HG02981 (cell line): ENCODE measurements around the gene LHB.
"Not testable (repeated sequence)": the region's sequence is repeated elsewhere in the genome, so short reads cannot be mapped to it uniquely, and the experiment has no call there.

Experiments used
- ATAC-seq: cut with Tn5 transposase; IDR thresholded peaks from one replicate; pipeline ENCODE4 v1.9.1; 2021; ENCODE audit warnings: mild to moderate bottlenecking, moderate library complexity; ENCODE audit not compliant: unreplicated experiment

LHB gene

DNA sequence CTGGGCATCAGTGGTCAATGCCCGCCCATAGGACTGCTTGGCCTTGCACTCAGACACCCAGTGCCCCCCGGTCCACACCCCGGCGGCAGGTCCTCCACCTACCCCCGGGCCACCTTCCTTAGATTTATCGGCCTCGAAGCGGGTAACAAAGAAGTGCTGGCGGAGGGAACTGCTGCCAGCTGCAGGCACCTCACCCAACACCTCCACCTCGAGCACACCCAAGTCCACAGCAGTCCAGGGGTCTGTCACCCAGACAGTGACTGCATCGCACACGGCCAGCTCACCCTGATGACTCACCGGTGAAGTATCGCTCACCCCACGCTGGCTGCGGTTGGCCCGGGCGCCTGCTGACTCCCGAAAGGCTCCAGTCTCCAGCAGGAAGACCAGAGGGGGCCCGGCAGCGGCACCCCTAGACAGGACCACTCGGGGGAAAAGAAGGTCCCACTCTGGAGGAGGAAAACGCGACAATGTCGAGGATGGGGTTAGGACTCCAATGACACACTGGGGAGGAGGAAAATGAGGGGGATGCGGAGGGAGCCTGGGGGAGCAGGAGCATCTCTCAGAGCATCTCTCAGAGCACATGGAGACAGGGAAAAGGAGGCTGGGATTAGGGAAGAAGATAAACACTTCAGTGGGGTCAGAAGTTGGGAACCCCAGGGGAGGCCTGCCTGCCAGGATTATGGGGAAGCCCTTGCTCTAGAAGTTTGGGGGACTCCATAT is 21.8 kb upstream of the LHB start:
- ATAC-seq, result not testable (repeated sequence)

DNA sequence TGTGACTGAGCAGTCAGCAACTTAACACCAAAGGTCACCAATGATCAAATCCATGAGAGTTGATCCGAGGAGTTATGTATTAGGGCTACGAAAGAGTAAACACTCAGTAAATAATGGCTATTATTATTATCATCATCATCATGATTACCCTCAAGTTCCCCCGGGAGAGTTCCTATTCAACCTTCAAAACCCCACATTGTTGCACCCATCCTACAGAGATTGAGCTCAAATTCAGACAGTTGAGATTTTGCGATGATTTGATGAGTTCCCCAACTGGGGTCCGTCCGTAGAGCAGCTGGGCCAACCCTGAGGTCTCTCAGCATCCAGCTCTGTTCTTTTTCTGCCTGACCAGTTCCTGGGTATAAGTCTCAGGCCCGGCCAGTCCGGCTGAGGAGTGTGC is 21.2 kb upstream of the LHB start:
- not testable (repeated sequence) for ATAC-seq

DNA sequence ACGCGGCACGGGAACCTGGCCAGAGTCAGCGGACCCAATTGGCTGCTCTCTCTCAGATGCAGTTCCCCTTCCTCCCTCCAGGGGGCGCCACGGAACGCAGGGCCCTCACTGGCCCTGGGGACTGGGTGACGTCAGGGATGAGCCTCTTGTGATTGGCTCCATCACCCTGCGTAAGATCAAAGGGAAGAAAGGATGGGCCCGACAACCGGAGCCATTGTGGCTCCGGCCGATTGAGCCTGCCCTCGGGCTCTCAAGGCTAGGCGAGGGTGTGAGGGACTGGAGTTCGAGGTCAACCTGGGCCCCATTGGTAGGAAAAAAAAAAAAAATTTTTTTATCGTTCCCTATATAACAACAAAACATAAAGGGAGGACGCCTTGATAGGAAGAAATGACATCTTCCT is 19.9 kb upstream of the LHB start, which contains the start of gene CGB1:
Gene CGB1, minus strand, starts transcription at position 81 of the 400 bp plus-strand sequence. CDS start 184 bp downstream, outside the sequence.
- ATAC-seq, result not testable (repeated sequence)

DNA sequence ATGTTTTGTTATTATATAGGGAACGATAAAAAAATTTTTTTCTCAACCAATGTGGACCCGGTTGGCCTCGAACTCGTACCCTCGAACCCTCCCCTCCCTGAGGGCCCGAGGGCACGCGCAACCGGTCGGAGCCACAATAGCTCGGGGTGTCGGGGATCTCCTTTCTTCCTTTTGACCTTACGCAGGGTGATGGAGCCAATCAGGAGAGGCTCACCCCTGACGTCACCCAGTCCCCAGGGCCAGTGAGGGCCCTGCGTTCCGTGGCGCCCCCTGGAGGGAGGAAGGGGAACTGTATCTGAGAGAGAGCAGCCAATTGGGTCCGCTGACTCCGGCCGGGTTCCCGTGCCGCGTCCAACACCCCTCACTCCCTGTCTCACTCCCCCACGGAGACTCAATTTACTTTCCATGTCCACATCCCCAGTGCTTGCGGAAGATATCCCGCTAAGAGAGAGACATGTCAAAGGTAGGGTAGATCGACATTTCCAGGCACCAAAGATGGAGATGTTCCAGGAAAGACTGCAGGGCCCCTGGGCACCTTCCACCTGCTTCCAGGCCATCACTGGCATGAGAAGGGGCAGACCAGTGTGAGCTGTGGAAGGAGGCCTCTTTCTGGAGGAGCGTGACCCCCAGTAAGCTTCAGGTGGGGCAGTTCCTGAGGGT is 14.9 kb upstream of the LHB start, which contains the start of gene CGB2:
Gene CGB2, plus strand, starts transcription at position 249 of the 660 bp plus-strand sequence. Its CDS starts 206 bp downstream, at position 455.
- not testable (repeated sequence) for ATAC-seq

DNA sequence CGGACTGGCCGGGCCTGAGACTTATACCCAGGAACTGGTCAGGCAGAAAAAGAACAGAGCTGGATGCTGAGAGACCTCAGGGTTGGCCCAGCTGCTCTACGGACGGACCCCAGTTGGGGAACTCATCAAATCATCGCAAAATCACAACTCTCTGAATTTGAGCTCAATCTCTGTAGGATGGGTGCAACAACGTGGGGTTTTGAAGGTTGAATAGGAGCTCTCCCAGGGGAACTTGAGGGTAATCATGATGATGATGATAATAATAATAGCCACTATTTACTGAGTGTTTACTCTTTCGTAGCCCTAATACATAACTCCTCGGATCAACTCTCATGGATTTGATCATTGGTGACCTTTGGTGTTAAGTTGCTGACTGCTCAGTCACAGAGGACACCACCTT is 13.4 kb upstream of the LHB start:
- not testable (repeated sequence) for ATAC-seq

DNA sequence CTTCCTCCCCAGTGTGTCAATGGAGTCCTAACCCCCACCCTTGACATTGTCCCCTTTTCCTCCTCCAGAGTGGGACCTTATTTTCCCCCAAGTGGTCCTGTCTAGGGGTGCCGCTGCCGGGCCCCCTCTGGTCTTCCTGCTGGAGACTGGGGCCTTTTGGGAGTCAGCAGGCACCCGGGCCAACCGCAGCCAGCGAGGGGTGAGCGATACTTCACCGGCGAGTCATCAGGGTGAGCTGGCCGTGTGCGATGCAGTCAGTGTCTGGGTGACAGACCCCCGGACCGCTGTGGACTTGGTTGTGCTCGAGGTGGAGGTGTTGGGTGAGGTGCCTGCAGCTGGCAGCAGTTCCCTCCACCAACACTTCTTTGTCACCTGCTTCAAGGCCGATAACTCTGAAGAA is 12.9 kb upstream of the LHB start:
- not testable (repeated sequence) for ATAC-seq

DNA sequence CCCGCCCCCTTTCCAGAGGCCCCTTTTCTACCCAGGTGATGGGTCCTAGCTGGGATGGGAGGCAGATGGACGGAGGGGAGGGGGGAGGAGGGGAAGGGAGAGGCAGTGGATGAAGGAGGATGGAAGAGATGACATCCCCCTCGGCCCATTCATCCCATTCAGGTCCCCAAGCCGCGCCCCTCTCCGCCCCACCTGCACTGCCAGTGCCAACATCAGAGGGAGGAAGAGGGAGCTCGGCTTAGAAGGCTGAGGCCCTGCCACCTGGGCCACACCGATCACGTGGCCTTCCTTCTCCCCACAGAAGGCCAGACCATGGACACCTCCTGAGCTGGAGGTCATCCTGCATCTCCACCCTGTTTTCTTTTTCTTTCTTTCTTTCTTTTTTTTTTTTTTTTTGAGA is 11.8 kb upstream of the LHB start:
- ATAC-seq, result not testable (repeated sequence)

DNA sequence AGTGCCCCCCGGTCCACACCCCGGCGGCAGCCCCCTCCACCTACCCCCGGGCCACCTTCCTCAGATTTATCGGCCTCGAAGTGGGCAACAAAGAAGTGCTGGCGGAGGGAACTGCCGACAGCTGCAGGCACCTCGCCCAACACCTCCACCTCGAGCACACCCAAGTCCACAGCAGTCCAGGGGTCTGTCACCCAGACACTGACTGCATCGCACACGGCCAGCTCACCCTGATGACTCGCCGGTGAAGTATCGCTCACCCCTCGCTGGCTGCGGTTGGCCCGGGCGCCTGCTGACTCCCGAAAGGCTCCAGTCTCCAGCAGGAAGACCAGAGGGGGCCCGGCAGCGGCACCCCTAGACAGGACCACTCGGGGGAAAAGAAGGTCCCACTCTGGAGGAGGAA is 8.7 kb upstream of the LHB start:
- ATAC-seq, result not testable (repeated sequence)

DNA sequence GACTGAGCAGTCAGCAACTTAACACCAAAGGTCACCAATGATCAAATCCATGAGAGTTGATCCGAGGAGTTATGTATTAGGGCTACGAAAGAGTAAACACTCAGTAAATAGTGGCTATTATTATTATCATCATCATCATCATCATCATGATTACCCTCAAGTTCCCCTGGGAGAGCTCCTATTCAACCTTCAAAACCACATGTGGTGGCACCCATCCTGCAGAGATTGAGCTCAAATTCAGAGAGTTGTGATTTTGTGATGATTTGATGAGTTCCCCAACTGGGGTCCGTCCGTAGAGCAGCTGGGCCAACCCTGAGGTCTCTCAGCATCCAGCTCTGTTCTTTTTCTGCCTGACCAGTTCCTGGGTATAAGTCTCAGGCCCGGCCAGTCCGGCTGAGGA is 8.2 kb upstream of the LHB start:
- not testable (repeated sequence) for ATAC-seq

DNA sequence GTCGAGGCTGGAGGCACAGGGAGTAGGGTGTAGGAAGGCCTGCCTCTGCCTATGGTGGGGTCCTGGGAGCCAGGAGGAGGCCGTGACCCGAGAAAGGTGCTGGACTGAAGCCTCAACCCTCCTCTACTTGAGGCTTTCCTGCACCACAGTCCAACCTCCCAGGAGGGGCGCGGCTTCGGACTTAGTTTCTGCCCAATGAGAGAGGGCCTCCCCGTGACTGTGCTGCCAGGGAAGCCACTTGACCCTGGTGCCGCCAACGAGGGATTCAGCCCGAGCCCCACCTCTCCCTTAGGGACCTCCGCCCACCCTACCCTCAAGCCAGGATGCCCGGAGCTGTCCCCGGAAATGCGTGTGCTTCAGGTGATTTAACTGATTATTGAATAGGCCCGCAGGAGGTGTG is 7.3 kb upstream of the LHB start, which contains the start of gene CGB3:
Gene CGB3, minus strand, starts transcription at position 101 of the 400 bp plus-strand sequence. CDS start 362 bp downstream, outside the sequence.
- not testable (repeated sequence) for ATAC-seq

DNA sequence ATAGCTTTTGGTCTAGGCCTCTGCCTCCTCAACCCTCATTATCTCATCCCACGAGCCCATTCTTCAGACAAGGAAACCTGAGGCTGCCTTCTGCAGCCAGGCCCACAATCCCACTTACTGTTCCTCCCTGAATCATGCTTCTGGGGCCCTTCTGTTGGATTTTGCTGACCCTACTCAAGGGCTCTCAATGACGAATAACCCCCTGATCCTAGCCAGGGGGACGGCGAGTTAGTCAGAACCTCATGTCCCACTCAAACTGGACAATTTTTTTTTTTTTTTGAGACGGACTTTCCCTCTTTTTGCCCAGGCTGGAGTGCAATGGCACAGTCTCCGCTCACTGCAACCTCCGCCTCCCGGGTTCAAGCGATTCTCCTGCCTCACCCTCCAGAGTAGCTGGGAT is 5.2 kb upstream of the LHB start:
- ATAC-seq, result no peak

DNA sequence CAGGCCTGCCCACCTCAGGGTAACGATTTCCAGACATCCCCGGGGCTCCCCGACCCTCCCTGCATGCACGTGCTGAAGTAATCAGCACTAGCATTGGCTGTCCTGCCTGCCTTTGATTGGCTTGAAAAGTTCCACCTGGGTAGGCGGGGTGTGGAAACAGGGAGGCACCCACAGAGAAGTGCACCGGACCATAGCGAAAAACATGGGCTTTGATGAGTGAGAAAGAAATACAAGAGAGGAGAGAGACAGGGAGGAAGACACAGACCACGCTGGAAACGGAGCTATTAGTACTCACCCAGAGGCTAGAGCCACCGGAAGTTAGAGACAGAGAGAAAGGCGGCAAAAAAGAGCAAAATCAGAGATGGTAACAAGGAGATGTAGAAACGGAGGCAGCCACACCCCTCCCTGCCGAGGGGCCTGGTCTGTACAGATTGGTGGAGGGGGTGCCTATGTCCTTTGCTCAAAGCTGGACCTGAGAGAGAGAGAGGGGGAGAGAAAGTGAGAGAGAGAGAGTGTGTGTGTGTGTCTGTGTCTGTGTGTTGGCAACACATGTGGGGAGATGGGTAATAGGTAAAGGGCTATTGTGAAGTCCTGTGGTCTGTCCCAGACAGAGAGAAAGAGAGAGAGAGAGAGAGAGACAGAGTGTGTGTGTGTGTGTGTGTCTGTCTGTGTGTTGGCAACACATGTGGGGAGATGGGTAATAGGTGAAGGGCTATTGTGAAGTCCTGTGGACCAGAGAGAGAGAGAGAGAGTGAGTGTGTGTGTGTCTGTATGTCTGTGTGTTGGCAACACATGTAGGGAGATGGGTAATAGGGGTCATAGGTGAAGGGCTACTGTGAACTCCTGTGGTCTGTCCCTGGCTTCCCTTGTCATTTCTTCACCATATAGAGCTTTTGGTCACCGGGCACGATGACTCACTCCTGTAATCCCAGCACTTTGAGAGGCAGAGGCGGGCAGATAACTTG is 4.3 kb upstream of the LHB start:
- ATAC-seq, result no peak

DNA sequence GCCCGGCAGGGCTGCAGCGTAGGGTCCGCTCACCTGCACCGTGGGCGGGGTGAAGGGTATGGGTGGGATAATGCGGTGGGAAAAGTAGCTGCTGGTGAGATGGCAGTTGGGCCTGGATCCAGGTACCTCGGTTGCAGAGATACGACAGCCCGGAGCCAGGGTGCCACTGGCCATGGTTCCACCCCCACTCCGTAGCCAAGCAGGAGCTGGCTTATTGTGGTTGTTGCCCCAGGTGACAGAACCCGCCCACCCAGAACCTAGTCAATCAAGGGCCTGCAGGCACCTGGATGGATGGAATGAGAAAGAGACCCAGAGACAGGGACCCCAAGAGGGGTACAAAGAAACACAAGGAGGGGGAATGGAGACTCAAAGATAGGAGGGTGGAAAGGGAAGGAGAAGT is 3.5 kb upstream of the LHB start:
- no peak for ATAC-seq

DNA sequence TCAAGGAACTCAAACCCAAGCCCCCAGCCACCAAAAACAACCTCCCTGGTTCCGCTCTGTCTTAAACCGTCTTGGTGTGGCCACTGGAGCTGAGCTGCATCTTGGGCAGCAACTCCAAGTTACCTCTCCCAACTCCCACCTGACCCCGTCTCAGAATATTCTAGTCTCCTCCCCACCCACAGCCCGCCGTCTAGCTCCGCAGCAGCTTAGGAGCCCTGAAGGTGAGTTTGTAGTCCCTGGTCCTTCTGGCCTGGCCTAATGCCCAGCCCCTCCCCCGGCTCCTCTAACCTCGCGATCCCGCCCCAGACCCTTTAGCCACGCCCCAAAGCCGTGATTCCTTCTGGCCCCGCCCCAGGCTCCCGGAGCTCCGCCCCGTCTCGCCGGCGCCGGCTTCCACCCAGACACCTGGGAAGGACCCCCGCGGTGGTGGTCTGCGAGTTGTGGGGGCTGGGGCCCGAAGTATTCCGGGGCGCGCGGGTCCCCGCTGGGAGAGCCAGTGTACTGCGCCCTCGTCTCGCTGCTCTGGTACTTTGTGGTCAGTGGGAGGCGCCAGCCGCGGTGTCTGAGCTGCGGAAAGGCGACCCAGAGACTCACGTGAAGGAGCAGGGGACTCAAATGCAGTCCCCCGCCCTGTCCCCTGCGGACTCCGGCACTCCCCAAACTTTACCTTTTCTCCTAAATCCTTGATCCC is 2.5 kb upstream of the LHB start:
- no peak for ATAC-seq

DNA sequence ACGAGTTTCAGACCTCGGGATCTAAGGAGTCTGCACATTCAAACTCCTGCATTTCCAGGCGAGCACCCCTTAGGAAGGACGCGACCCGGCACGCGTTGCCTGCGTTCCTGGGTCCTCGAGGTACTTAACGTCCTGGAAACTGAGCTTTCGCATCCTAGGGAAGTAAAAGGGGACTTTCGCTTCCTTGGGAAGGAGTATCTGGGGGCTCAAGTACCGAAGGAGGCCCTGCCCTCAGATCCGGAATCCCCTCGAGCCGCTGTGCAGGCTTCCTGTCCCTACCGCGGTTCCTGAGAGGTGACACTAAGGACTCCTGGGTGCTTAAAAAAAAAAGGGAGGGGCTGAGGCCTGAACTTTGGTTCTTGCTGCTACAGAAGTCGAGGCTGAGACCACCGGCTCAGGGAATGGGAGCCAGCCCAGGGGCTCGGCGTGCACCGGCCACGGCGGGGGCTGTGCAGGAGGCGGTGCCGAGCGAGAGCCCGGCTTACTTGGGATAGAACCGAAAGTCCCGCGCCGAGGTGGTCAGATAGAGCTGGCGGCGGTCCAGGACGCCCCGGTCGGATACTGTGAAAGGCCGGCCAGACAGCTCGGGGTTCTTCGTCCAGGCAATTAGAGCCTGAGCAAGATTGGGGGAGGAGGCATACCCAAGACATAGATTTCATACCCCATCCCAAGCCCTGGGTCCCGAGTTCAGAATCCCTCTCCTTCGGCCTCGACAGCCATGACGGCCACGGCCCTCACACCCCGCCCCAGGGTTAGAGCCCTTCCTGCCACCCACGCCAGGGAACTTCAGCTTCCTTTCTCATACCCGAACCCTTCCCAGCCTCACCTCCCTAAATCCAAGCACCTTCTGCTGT is 1.7 kb upstream of the LHB start:
- not testable (repeated sequence) for ATAC-seq

DNA sequence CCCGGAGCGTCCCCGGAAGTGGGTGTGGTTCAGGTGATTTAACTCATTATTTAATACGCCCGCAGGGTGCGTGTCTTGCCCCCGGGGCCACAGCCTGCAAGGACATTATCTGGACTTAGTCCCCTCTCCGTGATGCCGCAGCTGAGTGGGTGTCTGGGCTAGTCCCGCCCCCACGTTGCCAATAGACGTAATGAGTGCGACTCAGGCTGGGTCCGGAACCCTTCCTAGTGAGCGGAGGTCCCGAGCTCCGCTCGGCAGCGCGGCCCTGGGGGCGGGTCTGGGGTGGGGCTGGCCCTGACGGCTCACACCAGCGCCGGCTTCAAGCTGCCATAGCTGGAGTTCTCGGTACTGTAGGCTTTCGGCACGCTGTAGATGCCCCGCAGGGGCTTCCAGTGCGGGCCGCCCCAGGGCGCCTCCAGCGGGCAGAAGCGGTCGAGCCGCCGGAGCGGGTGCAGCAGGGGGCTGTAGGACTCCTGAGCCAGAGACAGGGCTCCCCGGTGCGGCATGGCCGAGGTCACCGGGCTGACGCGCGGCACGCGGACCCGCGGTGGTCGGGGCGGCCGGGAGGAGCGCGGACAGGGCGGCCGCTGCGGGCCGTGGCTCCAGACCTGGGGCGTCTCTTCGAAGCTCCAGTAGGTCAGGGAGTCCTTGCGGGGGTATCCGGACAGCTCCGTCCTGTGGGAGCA is 918 bp upstream of the LHB start:
- no peak for ATAC-seq

DNA sequence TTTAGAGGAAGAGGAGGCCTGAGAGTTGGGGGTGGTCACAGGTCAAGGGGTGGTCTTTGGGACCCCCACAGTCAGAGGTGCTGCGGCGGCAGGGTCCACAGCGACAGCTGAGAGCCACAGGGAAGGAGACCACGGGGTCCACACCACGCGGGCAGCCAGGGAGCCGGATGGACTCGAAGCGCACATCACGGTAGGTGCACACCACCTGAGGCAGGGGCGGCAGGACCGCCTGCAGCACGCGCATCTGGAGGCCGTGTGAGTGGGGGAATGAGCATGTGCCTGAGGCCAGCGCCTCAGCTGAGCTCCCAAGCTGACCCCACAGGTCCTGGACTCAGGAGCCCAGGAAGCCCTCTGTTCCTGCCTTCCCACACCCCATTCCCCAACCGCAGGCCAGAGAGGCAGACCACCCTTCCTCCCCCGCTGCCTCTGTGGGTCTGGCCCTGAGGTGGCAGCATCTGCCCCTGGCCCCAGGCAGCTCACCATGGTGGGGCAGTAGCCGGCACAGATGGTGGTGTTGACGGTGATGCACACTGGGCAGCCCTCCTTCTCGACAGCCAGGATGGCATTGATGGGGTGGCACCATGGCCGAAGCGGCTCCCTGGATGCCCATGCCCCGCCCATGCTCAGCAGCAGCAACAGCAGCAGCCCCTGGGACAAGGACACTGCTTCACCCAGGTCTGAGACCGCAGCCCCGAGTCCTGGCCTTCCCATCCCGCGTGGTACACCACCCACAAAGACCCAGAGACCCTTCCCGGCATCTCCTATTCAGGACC is 638 bp downstream of the LHB start:
- no peak for ATAC-seq

DNA sequence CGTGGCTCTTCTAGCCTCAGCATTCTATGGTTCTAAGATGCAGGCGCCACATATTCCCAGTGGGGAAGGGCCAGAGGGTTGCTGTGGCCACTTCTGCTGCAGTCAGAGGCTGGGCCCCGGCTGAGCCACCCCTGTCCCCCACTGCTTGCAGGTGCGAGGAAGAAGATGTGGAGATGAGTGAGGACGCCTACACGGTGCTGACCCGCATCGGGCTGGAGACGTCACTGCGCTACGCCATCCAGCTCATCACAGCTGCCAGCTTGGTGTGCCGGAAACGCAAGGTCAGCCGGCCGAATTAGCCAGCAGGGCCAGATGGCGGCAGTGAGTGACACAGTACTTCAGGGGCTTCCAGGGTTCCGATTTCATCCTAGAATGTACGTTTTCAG is 2.0 kb downstream of the LHB start:
- no peak for ATAC-seq
